ENCODE results near the gene PEX14.

DNA sequence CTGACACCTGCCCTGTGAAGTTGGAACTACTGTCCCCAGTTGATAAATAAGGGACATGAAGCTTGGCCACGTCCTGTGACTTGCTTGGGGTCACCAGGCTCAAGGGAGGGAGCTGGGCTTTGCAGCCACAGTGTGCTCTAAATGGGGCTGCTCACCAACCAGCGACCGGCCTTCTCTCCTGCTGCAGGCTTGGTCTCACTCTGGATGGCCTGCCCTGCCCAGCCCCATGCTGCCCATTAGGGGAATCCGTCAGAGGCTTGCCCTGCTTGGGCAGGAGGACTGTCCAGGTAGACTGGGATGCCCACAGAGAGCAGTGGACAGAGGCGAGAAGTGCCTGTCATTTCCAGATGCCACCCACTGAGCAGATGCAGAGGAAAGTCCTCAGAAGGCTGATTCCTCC, 45.8 kb upstream of the PEX14 start:
- no peak for TF ChIP-seq POLR2A (IDR thresholded peaks at IDR 0.05)
- TF ChIP-seq, protein P1, sequence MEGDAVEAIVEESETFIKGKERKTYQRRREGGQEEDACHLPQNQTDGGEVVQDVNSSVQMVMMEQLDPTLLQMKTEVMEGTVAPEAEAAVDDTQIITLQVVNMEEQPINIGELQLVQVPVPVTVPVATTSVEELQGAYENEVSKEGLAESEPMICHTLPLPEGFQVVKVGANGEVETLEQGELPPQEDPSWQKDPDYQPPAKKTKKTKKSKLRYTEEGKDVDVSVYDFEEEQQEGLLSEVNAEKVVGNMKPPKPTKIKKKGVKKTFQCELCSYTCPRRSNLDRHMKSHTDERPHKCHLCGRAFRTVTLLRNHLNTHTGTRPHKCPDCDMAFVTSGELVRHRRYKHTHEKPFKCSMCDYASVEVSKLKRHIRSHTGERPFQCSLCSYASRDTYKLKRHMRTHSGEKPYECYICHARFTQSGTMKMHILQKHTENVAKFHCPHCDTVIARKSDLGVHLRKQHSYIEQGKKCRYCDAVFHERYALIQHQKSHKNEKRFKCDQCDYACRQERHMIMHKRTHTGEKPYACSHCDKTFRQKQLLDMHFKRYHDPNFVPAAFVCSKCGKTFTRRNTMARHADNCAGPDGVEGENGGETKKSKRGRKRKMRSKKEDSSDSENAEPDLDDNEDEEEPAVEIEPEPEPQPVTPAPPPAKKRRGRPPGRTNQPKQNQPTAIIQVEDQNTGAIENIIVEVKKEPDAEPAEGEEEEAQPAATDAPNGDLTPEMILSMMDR (IDR thresholded peaks at IDR 0.05 in 4 of 5, conservative IDR thresholded peaks at IDR 0.05 in 1 of 5) = no peak
